HCT116 (cell line): ENCODE results near the gene PLCB1.

Experiments
- ATF3 ChIP-seq: IDR thresholded peaks from 2 replicates; pipeline ENCODE4 v1.6.1; 2012
- CTCF ChIP-seq, 3 experiments: fragments of 200-600 bp in 1 of 3; sonication (generic) in 1 of 3; IDR thresholded peaks in 2 of 3; conservative IDR thresholded peaks in 1 of 3; 2 replicates each; pipeline ENCODE4 v1.5.1; 2012 to 2017; ENCODE audit warnings: low read depth in 2 of 3, low read length in 2 of 3, antibody characterized with exemption in 1 of 3, borderline replicate concordance in 1 of 3, control low read depth in 1 of 3, mild to moderate bottlenecking in 1 of 3, mixed read lengths in 1 of 3, mixed run types in 1 of 3, moderate library complexity in 1 of 3; ENCODE audit not compliant: insufficient read depth in 1 of 3
- EGR1 ChIP-seq: IDR thresholded peaks from 2 replicates; pipeline ENCODE4 v1.6.1; 2012; ENCODE audit warnings: low read depth
- EZH2 ChIP-seq: fragments of 200-600 bp; sonication (generic); IDR thresholded peaks from 2 replicates; pipeline ENCODE4 v1.6.1; 2017; ENCODE audit warnings: antibody characterized with exemption, mixed run types
- EZH2phosphoT487 ChIP-seq: fragments of 200-600 bp; IDR thresholded peaks from 2 replicates; pipeline ENCODE4 v1.6.1; 2018; ENCODE audit warnings: antibody characterized with exemption, borderline replicate concordance
- MAX ChIP-seq: IDR thresholded peaks from 2 replicates; pipeline ENCODE4 v1.6.1; 2012
- POLR2A ChIP-seq: IDR thresholded peaks from 2 replicates; pipeline ENCODE4 v1.7.0; 2011; ENCODE audit warnings: borderline replicate concordance; ENCODE audit not compliant: insufficient read depth, insufficient read length; ENCODE audit errors: extremely low read depth
- POLR2AphosphoS5 ChIP-seq: IDR thresholded peaks from 2 replicates; pipeline ENCODE4 v1.6.1; 2011; ENCODE audit warnings: mild to moderate bottlenecking, low read depth, low read length, moderate library complexity
- RAD21 ChIP-seq: IDR thresholded peaks from 2 replicates; pipeline ENCODE4 v1.6.1; 2012; ENCODE audit warnings: low read depth, mild to moderate bottlenecking
- ZBTB33 ChIP-seq: IDR thresholded peaks from 2 replicates; pipeline ENCODE4 v1.6.1; 2011; ENCODE audit warnings: mild to moderate bottlenecking, low read length, moderate library complexity; ENCODE audit not compliant: insufficient replicate concordance; ENCODE audit errors: extremely low read depth
- ZFX ChIP-seq: fragments of 450-650 bp; IDR thresholded peaks from 2 replicates; pipeline ENCODE4 v1.6.1; 2017
- ZNF274 ChIP-seq: fragments of 200-500 bp; sonication (Bioruptor generic); IDR thresholded peaks from 2 replicates; pipeline ENCODE4 v1.6.1; 2014; ENCODE audit warnings: mild to moderate bottlenecking, low read depth, low read length, inconsistent platforms

GRCh38 chr20:8369311-8369710 is 237.2 kb downstream of the PLCB1 start:
- TF ChIP-seq RAD21 = no peak
- no peak for TF ChIP-seq POLR2A
- TF ChIP-seq POLR2AphosphoS5 = no peak
- TF ChIP-seq ZBTB33 = no peak
- TF ChIP-seq CTCF (IDR thresholded peaks at IDR 0.05 in 2 of 3, conservative IDR thresholded peaks at IDR 0.05 in 1 of 3; ENCODE audit: borderline replicate concordance in 1 of 3, insufficient read depth in 1 of 3, low read depth in 2 of 3, low read length in 2 of 3) = no peak
- TF ChIP-seq EZH2phosphoT487 = no peak
- no peak for TF ChIP-seq EZH2
- TF ChIP-seq EGR1 = no peak
- TF ChIP-seq ZFX = no peak
- no peak for TF ChIP-seq MAX
- TF ChIP-seq ATF3 = no peak
- no peak for TF ChIP-seq ZNF274
